PFSK-1 (cell line): ENCODE measurements around the gene FOXN1.

ENCODE experiments used
- POLR2AphosphoS5 ChIP-seq: IDR thresholded peaks from 2 replicates; pipeline ENCODE4 v1.6.1; 2012; ENCODE audit warnings: low read depth, mild to moderate bottlenecking, control low read depth, low read length, moderate library complexity
- REST ChIP-seq, 2 experiments: IDR thresholded peaks; 2 replicates each; pipeline versions ENCODE4 v1.6.1 to v1.8.0; 2011 to 2012; ENCODE audit warnings: low read depth in 2 of 2, low read length in 2 of 2, control low read depth in 1 of 2, inconsistent platforms in 1 of 2, mild to moderate bottlenecking in 1 of 2, moderate library complexity in 1 of 2; ENCODE audit not compliant: insufficient read depth in 1 of 2
- SIN3A ChIP-seq: IDR thresholded peaks from 2 replicates; pipeline ENCODE4 v1.6.1; 2012; ENCODE audit warnings: mild to moderate bottlenecking, low read length, moderate library complexity, borderline replicate concordance; ENCODE audit not compliant: insufficient read depth
- TAF1 ChIP-seq: IDR thresholded peaks from 2 replicates; pipeline ENCODE4 v1.6.1; 2012; ENCODE audit warnings: low read length, control low read depth, borderline replicate concordance; ENCODE audit not compliant: insufficient read depth

- TF ChIP-seq TAF1 (no peak), POLR2AphosphoS5 (no peak), REST (IDR thresholded peaks at IDR 0.05; ENCODE audit: insufficient read depth in 1 of 2, low read depth in 2 of 2, low read length in 2 of 2) (no peak), SIN3A (no peak)
Observed at GRCh38 chr17:28578246-28579195, 72.4 kb downstream of the FOXN1 start.
